Caki2 (cell line): ENCODE data around the gene PLCE1. TPM values are rescaled to one million over a fixed set of nuclear protein-coding genes. Genes with fewer than 3 reads are reported as not detected.

Experiments
- DNase-seq: peaks from one replicate; pipeline ENCODE4 v3.0.0-alpha.2; 2015; ENCODE audit warnings: low read depth
- in situ Hi-C: cut with HindIII; loops from 2 replicates; pipeline ENCODE4 v1.10.0; 2016; ENCODE audit warnings: low sequenced_read_pairs, low pct_unique_long_range_greater_than_20kb, mixed read lengths
- total RNA-seq: library from RNA; depleted of rRNA; stranded (reverse); fragments of >200 nt; shearing (Covaris generic); gene quantifications from 2 replicates; pipeline ENCODE4 v1.2.3, GENCODE V29; 2014; ENCODE audit warnings: low replicate concordance

PLCE1 gene
- total RNA-seq, 1 experiment from 2014 or later: 1.0 TPM

GRCh38 chr10:93991596-93992284 lies 2.0 kb upstream of the PLCE1 start:
- DNase-seq: peak; percentile 83

GRCh38 chr10:93992400-93993030 lies 1.2 kb upstream of the PLCE1 start:
- in situ Hi-C loops: no loop called here
- DNase-seq: peak; percentile 29

More at GRCh38 chr10:93991596-93992284, 2.0 kb upstream of the PLCE1 start:
- in situ Hi-C loops: no loop called here

DNA sequence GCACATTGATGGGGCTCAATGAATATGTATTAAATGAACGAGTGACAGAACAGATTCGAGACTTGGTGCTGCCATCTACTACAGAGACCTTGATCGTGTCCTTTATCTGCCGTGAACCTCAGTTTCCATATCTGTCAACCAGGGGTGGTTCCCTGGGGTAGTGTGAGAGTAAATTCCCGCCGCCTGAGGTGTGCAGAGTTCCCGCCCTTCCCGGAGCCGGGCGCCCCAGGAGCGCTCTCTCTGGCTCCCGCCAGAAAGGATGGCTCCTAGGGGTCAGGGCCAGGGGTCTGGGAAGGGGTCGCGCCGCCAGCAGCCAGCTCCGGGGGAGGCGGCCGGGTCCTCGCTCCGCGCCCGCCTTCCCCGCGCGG lies 333 bp upstream of the PLCE1 start:
- no peak for DNase-seq
- in situ Hi-C loops: no loop called here

DNA sequence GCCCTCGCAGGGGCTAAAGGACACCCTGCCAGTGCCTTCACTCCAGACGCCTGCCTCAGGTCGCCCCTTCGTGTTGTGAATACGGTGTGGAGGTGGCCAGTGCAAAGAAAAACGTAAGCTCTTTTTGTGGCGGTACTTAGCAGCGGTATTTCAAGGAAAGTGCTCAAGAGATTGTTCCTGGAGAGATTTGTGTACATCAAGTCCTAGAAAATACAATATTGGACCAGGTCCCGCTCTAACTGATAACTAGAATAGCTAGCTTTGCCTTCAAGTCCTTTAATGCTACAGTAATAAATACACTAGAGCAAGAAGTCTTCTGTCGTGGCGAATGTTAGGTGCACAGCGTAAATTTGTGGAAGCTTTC lies 689 bp downstream of the PLCE1 start:
- DNase-seq: no peak
- in situ Hi-C loops: no loop called here

DNA sequence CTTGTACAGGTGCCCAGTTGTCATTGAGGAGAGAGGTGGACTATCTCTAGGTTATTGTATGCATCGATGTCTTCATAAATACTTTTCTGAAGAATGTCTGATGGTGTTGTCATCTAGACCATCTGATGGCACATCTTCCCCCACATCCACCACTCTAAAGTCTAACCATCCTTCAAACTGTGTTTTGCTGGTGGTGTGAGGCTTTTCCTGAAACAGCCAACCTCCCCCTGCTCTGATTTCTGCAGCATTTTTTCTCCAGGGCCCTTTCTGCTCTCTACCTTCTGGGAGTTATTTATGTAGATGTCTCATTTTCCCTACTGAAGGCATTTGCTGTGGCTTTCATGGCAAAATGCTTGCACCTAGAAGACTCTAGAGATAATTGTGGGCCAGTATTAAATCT lies 1.5 kb downstream of the PLCE1 start:
- in situ Hi-C loops: no loop called here
- DNase-seq: no peak

DNA sequence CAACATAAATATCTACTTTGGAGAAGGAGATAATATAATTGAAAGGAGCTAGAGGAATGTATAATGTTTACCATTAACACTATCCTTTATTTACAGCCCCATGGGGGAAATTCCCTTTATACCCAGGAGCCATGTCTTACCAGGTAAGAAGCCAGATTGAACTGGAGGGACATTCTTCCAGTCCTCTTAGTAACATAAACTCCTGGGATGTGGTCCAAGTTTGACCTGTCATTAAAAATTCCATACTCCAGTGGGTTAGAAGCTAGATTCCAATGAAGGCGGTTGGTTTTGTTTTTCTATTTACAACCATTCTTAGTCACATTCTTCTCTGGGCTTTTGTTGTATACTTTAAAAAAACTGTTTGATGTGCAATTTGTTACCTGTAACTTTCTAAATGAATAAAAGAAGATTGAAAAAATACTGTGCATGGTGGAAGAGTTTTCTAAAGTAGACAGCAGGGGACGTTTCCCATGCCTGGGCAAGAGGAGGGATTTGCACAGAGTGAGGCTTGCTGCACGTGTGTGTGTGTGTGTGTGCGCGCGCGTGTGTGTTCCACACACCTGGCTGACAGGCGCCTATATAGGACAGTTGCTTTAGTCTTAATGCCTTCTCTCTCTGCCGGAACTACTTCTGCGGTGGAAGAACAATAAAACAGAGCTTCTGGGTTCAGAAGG lies 2.0 kb downstream of the PLCE1 start:
- DNase-seq: peak; percentile 45
- in situ Hi-C loops: no loop called here

GRCh38 chr10:93996551-93996950 lies 2.8 kb downstream of the PLCE1 start:
- no peak for DNase-seq
- in situ Hi-C loops: no loop called here

GRCh38 chr10:93997546-93997945 lies 3.8 kb downstream of the PLCE1 start:
- in situ Hi-C loops: no loop called here

GRCh38 chr10:93999401-93999851 lies 5.7 kb downstream of the PLCE1 start:
- no peak for DNase-seq
- in situ Hi-C loops: no loop called here

More at GRCh38 chr10:93997546-93997945, 3.8 kb downstream of the PLCE1 start:
- DNase-seq: no peak

DNA sequence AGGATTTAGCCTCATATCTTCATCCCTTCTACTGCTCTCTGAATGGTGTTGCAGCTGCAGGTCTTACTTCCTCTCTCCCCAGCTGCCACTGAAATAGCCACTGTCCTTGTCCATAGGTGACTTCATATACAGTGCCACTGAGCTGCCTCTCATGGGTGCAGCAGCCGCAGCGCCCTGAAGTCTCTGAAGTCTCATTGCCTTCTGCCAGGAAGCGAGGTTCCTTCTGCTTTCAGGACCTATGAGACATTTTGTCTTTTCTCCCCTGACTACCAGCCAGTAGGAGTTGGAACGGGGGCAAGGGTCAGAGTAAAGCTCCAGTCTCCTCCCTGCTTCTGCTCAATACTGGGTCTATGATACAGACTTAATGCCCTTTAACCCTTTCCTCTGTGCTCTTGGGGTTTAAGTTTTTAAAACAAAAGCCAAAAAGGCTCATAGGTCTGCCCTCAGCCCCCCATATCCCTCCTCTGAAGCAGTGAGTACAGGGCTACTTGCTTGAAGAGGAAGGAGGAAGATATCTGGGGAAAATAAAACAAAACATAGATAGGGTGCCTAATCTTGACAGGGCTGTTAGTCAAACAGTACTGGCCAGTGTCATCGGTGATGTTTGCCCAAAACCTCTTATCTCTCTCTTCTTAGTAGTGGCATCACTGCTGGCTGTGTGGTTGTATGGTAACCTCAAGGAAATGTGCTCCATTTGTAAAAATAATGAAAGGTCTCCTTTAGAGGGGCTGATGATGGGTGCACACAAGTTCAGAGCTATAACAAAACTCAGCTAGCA lies 7.1 kb downstream of the PLCE1 start:
- in situ Hi-C loops: no loop called here
- DNase-seq: no peak

DNA sequence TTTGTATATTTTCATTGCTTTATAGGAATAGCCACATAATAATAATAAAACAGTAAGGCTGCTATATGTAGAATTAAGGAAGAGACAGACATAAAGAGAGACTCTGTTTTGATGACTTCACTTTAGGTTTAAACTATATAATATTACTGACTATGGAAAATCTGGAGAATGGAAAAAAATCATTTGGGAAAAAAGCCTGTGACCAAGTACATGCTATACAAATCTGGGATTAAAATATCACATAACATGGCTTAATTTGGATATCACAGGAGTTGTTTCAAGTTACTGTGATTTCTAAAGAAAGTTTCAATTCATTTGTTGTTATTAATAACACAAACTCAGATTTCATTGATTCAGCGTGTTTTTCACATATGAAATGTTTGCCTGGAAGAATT lies 7.7 kb downstream of the PLCE1 start:
- in situ Hi-C loops: no loop called here
- no peak for DNase-seq

- no peak for DNase-seq
- in situ Hi-C loops: no loop called here
Observed at GRCh38 chr10:94002156-94002555, 8.4 kb downstream of the PLCE1 start.

DNA sequence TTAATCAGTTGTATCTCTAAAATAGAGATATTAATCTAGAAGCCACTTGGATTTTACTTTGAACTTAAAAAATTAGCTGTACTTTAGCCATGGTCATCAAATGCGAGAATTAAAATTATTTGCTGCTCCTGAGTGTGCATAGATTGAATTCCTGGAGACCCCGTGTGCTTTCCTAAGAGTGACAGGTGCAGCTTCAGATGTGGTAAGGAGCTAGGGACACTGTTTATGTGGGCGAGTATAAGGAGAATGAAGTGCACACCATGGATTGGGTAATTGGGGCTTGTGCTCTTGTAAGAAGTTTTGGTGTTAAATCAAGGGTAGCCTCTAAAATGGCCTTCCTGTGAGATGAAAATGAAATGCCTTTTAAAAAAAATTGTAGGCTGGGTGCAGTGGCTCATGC lies 9.8 kb downstream of the PLCE1 start:
- DNase-seq: no peak
- in situ Hi-C loops: no loop called here

GRCh38 chr10:94005050-94005449 lies 11.3 kb downstream of the PLCE1 start:
- in situ Hi-C loops: no loop called here
- peak; percentile 12 for DNase-seq

DNA sequence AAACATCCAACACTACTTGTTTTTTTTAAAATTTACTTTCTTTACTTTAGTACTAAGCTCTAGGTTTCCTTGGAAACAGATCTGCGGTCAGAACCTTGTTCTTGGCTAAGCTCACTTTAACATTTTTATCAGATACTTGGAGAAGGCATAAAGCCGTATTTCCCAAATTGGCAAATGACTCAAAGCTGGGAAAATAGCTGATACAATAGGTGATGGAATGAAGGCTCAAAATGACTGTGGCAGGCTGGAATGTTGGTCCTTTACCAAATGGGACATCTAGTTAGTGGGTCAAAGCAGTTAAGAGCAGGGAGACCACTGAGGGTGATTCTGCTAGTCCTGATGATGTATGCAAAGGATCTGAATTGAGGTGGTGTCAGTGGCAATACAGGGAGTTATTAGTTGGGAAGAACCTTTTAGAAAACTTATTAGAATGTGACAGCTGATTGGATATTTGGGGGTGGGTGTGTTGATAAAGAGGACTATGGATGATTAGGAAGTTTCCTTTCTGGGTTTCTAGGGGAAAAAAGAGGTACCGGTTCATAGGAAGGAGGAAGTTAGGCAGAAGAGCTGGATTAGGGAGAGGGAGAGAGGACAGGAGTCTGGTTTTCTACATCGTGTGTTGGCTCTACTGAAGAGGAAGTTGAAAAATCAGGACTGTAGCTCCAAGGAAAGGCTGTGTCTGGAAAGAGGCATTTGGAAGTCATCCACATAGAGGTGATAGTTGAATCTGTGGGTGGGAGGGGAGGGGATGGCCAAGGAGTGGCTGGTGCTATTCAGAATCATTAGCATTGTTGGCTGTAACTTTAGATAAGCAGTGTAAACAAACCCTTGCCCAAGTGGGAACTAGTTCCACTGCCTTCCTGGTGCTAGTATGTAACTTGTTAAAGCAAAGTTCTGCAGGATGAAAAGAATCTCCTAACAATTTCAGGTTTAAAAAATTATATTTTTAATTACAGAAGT lies 13.1 kb downstream of the PLCE1 start:
- DNase-seq: peak; percentile 35
- in situ Hi-C loops: no loop called here

DNA sequence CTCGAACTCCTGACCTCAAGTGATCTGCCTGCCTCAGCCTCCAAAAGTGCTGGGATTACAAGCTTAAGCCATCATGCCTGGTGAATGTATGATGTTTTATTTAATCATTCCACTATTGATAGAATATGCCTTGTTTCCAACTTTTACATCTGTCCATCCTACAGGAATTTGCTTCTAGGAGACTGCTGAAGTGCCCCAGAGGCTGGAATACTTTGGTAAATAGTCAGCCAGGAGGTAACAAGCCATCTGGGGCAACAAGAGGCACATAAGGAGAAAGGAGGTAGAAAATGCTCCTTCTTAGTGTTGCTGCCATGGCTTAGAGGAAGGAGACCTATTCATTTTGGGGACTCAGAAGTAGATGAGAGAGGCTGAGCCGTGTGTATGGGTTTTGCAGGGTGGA lies 14.8 kb downstream of the PLCE1 start:
- in situ Hi-C loops: no loop called here
- no peak for DNase-seq

GRCh38 chr10:94010116-94010515 lies 16.4 kb downstream of the PLCE1 start:
- no peak for DNase-seq
- in situ Hi-C loops: no loop called here

DNA sequence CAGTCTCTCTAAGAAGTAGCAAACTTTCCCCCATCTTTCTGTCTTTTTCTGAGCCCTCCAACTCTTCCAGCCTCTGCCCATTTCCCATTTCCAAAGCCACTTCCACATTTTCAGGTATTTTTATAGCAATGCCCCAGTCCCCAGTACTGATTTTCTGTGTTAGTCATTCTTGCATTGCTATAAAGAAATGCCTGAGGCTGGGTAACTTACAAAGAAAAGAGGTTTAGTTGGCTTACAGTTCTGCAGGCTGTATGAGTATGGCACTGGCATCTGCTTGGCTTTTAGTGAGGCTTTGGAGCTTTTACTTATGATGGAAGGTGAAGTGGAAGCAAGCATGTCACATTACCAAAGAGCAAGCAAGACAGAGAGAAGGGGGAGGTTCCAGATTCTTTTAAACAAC lies 17.2 kb downstream of the PLCE1 start:
- no peak for DNase-seq
- in situ Hi-C loops: no loop called here
